22Rv1 (cell line): Measurements from ENCODE around the gene PHF11.

Source experiments
- ZFX ChIP-seq: fragments of 450-650 bp; IDR thresholded peaks from 2 replicates; pipeline ENCODE4 v1.6.1; 2017; ENCODE audit warnings: antibody characterized with exemption, borderline replicate concordance
- TF ChIP-seq, protein P1 (sequence below): fragments of 450-650 bp; IDR thresholded peaks from 2 replicates; pipeline ENCODE4 v1.5.1; 2017; ENCODE audit warnings: mild to moderate bottlenecking

DNA sequence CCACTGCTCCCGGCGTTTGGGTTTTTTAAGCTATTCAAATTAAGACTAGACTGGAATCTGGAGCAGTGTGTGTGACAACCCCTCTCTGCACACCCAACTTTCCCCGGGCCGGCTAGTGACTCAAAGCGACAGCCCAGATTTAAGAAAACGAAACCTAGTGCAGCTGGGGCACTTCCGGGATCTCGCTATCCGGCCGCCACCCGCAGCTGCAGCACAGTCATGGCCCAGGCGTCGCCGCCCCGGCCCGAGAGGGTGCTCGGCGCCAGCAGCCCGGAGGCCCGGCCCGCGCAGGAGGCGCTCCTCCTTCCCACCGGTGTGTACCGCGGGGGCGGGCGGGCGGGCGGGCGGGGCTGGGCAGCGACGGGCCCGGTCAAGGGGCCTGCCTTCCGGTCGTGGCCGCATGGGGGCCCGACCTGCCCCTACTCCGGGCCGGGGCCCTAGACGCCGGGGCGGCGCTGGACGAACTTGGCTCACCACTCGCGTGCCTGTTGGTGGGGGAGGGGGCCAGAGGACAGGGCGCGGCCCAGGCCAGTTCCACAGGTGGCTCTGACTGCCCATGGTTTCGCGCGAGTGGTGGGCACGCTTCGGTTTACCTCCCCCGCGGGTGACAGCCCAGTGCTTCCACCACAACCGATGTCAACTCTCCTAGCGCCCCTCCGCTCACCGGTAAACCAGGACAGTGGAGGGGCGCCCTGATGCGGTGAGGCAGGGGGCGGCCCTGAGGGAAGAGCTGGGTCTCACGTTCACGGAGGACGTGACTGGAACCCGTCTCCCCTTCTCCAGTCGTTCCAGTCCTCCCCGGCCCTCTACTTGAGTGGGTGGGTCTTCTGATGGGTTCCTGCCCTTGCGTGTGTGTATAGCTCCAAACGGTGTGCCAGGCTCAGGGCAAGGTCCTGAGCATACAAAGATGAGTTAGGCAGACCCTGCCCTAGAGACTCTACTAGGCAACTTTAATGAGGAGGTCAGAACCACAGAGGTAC, at the start of gene PHF11:
- TF ChIP-seq, protein P1, sequence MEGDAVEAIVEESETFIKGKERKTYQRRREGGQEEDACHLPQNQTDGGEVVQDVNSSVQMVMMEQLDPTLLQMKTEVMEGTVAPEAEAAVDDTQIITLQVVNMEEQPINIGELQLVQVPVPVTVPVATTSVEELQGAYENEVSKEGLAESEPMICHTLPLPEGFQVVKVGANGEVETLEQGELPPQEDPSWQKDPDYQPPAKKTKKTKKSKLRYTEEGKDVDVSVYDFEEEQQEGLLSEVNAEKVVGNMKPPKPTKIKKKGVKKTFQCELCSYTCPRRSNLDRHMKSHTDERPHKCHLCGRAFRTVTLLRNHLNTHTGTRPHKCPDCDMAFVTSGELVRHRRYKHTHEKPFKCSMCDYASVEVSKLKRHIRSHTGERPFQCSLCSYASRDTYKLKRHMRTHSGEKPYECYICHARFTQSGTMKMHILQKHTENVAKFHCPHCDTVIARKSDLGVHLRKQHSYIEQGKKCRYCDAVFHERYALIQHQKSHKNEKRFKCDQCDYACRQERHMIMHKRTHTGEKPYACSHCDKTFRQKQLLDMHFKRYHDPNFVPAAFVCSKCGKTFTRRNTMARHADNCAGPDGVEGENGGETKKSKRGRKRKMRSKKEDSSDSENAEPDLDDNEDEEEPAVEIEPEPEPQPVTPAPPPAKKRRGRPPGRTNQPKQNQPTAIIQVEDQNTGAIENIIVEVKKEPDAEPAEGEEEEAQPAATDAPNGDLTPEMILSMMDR: 0 out of 2 replicates have a peak, but pooled peaks have one; percentile 10
- no peak for TF ChIP-seq ZFX
